Duodenal mucosa (tissue), 2 donors: ENCODE data around the gene AARSD1.
A peak's percentile ranks its signal among the peaks of the same experiment; 100 is the strongest.
"Not testable (repeated sequence)": the region's sequence is repeated elsewhere in the genome, so short reads cannot be mapped to it uniquely, and the experiment has no call there.

Source experiments
- H3K27ac ChIP-seq: one replicate; pipeline ENCODE4 v1.7.0; 2013; ENCODE audit warnings: low read depth, low read length
- H3K27me3 ChIP-seq, 2 donors: one replicate each; pipeline ENCODE4 v1.7.0; 2013; ENCODE audit warnings: low read length in 2 of 2, control low read depth in 1 of 2; ENCODE audit not compliant: insufficient read depth in 2 of 2, control insufficient read depth in 1 of 2
- H3K36me3 ChIP-seq, 2 donors: one replicate each; pipeline ENCODE4 v1.7.0; 2013; ENCODE audit warnings: low read length in 2 of 2, control low read depth in 1 of 2; ENCODE audit not compliant: insufficient read depth in 2 of 2, control insufficient read depth in 1 of 2
- H3K4me1 ChIP-seq, 2 donors: one replicate each; pipeline ENCODE4 v1.7.0; 2013; ENCODE audit warnings: low read length in 2 of 2, control low read depth in 1 of 2; ENCODE audit not compliant: insufficient read depth in 2 of 2, control insufficient read depth in 1 of 2
- H3K4me3 ChIP-seq, 2 donors: one replicate each; pipeline ENCODE4 v1.7.0; 2013; ENCODE audit warnings: low read length in 2 of 2, low read depth in 1 of 2
- H3K9ac ChIP-seq, 2 donors: one replicate each; pipeline ENCODE4 v1.7.0; 2013; ENCODE audit warnings: low read length in 2 of 2, low read depth in 1 of 2
- H3K9me3 ChIP-seq, 2 donors: one replicate each; pipeline ENCODE4 v1.7.0; 2013; ENCODE audit warnings: low read length in 2 of 2, control low read depth in 1 of 2; ENCODE audit not compliant: control insufficient read depth in 1 of 2

AARSD1 gene, protein sequence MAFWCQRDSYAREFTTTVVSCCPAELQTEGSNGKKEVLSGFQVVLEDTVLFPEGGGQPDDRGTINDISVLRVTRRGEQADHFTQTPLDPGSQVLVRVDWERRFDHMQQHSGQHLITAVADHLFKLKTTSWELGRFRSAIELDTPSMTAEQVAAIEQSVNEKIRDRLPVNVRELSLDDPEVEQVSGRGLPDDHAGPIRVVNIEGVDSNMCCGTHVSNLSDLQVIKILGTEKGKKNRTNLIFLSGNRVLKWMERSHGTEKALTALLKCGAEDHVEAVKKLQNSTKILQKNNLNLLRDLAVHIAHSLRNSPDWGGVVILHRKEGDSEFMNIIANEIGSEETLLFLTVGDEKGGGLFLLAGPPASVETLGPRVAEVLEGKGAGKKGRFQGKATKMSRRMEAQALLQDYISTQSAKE

DNA sequence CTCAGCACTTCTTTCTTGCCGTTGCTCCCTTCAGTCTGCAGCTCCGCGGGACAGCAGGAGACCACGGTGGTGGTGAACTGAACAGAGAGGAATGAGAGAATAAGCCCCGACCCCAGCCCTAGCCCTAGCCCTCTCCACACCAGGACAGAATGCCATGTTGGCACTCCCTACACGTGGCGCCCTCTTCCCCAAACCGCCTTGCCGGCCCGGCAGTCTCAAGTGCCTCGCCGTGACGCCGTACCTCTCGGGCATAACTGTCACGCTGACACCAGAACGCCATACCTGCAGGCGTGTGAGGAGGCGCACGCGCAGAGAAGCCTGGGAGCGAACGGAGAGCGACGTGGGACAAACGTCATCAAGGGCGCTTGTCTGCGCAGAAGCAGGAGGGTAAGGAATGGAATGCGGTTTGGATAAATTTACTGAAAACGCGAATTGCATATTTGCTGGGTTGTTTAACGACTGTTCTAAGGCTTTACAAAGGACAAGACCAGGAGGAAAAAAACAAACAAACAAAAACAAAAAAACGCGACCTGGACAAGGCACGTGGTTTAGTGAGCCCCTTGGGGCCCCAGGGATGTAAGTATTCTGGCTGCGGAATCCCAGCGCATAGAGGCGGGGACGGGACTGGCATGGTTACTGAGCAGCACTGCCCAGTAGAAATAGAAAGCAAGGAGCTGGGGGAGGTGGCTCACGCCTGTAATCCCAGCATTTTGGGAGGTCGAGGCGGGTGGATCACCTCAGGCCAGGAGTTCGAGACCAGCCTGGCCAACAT is at the start of gene AARSD1:
Gene AARSD1 (minus strand): TSS at position 294 of the 772 bp plus-strand sequence. CDS start 14 bp downstream, at position 280.
- H3K27ac ChIP-seq: peak within 1 kb of the TSS; percentile 15
- H3K4me1 ChIP-seq: peaks cover 7 to 9% of the 10 kb centered on the region in 2 donors
- no peaks in the 10 kb centered on the region for H3K27me3 ChIP-seq
- peak within 1 kb of the TSS; percentile 90 to 95 for H3K4me3 ChIP-seq
- no peaks in the 10 kb centered on the region for H3K9me3 ChIP-seq
- H3K36me3 ChIP-seq: peaks cover 9 to 28% of the 10 kb centered on the region in 2 donors
- peak within 1 kb of the TSS; percentile 81 to 84 for H3K9ac ChIP-seq

DNA sequence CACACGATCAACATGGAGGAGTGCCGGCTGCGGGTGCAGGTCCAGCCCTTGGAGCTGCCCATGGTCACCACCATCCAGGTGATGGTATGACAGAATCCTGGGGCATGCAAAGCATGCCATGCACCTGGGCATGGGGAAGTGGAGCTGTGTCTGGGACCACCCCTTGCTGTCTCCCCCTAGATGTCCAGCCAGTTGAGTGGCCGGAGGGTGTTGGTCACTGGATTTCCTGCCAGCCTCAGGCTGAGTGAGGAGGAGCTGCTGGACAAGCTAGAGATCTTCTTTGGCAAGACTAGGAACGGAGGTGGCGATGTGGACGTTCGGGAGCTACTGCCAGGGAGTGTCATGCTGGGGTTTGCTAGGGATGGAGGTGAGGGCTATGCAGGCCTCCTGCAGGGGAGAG is 49.0 kb upstream of the AARSD1 start:
- Histone ChIP-seq H3K27ac (no peak overlapping the region), H3K9me3 (no peaks in the 10 kb centered on the region), H3K36me3 (peaks cover 30 to 34% of the 10 kb centered on the region in 2 donors), H3K4me3 (no peak overlapping the region), H3K27me3 (no peaks in the 10 kb centered on the region), H3K9ac (no peak overlapping the region), H3K4me1 (peaks cover 24 to 29% of the 10 kb centered on the region in 2 donors)

DNA sequence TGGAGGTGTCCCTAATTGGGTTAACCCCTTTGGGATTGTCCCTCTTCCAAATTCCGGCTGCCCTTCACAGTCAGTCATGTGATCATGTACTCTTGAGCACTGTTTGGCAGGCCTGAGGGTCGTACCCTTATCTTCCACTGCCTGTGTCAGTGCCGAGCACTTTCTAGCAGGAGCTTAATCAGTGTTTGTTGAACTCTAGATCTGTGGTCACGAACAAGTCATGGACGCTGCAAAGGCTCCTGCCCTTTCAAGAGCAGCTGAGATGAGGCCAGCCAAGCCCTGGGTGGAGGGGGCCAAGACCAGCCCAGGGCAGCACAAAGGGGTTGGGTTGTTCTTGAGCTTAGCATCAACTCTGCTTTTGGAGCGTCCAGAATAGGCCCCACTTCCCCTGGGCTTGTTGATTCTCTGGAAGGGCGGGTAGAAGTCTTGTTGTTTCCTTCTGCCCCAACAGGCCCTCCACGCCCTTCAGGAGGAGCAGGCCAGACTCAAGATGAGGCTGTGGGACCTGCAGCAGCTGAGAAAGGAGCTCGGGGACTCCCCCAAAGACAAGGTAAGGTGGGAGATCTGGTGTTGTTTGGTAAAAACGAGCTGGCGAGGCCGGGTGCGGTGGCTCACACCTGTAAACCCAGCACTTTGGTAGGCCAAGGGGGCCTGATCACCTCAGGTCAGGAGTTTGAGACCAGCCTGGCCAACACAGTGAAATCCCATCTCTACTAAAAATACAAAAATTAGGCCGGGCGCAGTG is 47.6 kb upstream of the AARSD1 start:
- Histone ChIP-seq H3K4me1 (peaks cover 24 to 26% of the 10 kb centered on the region in 2 donors), H3K9ac (peak overlapping the region in 1 of 2 donors; percentile 34)

DNA sequence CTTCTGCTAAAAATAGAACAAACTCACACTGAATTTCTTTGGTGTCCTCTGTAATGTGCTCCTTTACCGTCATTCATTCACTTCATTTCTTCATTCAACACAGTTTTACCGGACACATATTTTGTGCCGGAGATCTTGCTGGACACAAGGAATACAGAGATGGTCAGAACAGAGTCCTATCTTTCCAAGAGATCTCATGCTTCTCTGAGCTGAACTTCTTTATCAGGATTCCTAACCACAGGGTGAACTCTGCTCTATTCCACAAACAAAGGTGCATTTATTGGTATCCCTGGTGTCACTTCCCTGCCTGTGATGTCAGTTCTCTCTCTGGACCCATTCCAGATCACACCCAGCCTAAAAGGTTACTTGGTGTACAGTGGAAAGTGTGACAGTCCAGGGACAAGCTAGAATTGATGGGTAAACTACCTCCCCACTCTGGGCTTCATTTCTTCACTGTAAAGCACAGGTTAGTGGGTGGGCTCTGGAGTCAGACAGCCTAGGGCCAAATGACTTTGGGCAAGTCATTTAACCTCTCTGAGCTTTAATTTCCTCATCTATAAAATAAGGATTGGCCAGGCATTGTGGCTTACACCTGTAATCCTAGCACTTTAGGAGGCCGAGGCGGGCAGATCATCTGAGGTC is 46.5 kb upstream of the AARSD1 start:
- no peaks in the 10 kb centered on the region for H3K9me3 ChIP-seq
- peaks cover 19% of the 10 kb centered on the region in 2 donors for H3K4me1 ChIP-seq
- H3K27ac ChIP-seq: peak overlapping the region; percentile 7
- H3K36me3 ChIP-seq: peaks cover 23 to 27% of the 10 kb centered on the region in 2 donors
- no peaks in the 10 kb centered on the region for H3K27me3 ChIP-seq
- no peak overlapping the region for H3K4me3 ChIP-seq
- peak overlapping the region in 1 of 2 donors; percentile 13 for H3K9ac ChIP-seq

More for the DNA sequence above, 47.6 kb upstream of the AARSD1 start:
- Histone ChIP-seq H3K27me3 (no peaks in the 10 kb centered on the region), H3K4me3 (no peak overlapping the region), H3K27ac (no peak overlapping the region), H3K9me3 (no peaks in the 10 kb centered on the region), H3K36me3 (peaks cover 30 to 33% of the 10 kb centered on the region in 2 donors)

DNA sequence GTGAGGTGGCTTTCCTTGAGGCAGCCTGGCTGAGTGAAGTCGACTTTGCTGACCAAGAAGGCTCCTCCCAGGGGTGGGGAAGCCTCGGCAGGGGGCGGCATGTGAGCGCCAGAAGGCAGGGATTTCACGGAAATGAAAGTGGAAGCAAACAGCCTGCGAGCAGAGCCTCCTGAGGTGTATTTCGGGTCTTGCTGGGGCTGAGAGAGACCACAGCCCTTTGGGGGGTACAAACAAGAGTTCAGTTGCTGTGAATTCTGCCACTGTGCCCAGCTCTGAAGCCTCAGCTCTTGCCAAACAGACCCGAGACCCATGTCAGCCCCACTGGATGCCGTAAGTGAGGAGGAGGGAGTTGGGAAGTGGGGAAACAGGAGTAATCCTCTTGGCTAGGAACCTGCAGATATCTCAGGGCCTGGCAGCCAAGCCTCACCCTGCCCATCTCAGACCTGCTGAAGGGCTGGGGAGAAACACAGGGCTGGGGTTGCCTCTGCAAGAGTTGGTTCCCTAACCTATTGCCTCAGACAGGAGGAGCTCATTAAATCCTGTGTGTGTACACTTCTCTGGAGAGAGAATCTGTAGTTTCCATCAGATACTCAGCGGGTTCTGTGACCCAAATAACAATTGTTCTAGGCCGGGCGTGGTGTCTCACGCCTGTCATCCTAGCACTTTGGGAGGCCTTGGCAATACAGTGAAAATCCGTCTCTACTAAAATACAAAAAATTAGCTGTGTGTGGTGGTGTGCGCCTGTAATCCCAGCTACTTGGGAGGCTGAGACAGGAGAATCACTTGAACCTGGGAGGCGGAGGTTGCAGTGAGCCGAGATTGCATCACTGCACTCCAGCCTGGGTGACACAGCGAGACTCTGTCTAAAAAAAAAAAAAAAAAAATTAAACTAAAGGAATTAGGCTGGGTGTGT is 42.6 kb upstream of the AARSD1 start, which contains the start of gene IFI35:
Gene IFI35 (plus strand): TSS at position 146 of the 913 bp plus-strand sequence. CDS start 164 bp downstream, at position 310.
- Histone ChIP-seq H3K27ac (peak within 1 kb of the TSS; percentile 89), H3K36me3 (peaks cover 5 to 17% of the 10 kb centered on the region in 2 donors), H3K4me1 (peaks cover 15 to 17% of the 10 kb centered on the region in 2 donors), H3K9me3 (no peaks in the 10 kb centered on the region), H3K4me3 (peak within 1 kb of the TSS; percentile 92), H3K9ac (peak within 1 kb of the TSS; percentile 94 to 96), H3K27me3 (no peaks in the 10 kb centered on the region)

DNA sequence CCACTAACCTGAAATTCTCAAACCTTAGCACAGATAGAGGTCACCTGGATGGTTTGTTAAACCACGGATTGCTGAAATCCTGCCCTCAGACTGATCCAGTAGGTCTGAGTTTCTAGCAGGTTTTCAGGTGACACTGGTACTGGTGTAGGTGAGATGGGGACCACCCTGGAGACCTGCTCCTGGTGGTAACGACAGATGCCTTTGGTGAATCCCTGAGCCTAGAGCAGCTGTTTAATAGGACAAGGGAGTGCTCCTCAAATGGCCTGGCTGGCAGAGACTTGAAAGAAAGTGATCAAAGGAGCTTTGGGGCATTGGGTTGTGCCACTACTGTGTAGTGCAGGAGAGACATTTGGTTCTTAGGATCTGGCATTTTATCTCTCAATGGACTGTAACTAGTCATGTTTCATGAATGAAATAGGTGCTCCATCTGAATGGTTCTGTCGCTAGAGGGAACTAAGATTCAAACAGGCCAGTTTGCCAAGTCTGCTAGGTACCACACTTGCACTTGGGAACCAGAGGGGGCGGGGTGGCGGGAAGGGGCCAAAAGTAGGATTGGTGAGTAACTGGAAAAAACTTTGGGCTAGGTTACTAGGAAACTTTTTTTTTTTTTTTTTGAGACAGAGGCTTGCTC is 39.4 kb upstream of the AARSD1 start:
- H3K9me3 ChIP-seq: no peaks in the 10 kb centered on the region
- H3K36me3 ChIP-seq: peaks cover 19 to 36% of the 10 kb centered on the region in 2 donors
- H3K27ac ChIP-seq: no peak overlapping the region
- no peaks in the 10 kb centered on the region for H3K27me3 ChIP-seq
- H3K9ac ChIP-seq: no peak overlapping the region
- H3K4me1 ChIP-seq: peaks cover 11 to 16% of the 10 kb centered on the region in 2 donors
- H3K4me3 ChIP-seq: no peak overlapping the region

DNA sequence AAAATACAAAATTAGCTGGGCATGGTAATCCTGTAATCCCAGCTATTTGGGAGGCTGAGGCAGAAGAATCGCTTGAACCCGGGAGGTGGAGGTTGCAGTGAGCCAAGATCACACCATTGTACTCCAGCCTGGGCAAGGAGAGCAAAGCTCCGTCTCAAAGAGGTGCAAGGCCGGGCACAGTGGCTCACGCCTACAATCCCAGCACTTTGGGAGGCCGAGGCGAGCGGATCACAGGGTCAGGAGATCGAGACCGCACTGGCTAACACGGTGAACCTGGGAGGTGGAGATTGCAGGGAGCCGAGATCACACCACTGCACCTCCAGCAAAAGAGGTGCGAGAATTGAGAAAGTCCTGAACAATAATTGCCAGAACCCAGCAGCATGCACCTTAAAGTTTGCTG is 36.6 kb upstream of the AARSD1 start:
- H3K9ac ChIP-seq: peak overlapping the region in 1 of 2 donors; percentile 18
- not testable (repeated sequence) for H3K27ac ChIP-seq

DNA sequence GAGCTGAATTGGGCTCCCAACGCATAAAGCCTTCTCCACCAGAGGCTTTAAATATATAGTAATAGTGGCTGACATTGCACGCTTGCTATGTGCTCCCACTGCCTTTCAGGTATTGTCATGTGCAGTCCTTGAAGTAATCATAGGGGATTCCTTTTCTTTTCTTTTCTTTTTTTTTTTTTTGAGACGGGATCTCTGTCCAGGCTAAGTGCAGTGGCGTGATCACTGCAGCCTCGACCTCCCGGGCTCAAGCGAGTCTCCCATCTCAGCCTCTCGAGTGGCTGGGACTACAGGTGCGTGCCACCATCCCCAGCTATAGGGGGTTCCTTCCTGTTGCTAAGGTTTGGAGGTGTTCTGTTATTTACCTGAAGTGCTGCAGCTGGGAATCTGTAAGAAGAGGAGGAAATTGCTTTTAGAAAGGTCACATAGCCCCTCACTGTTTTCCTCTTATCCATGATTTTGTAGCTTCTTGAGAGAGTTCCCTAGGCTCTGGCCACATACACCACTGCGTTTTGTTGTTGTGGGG is 34.8 kb upstream of the AARSD1 start:
- Histone ChIP-seq H3K9me3 (no peaks in the 10 kb centered on the region), H3K4me3 (peak overlapping the region; percentile 96 to 97), H3K27me3 (no peaks in the 10 kb centered on the region), H3K27ac (peak overlapping the region; percentile 90), H3K4me1 (peaks cover 19 to 27% of the 10 kb centered on the region in 2 donors), H3K9ac (peak overlapping the region; percentile 95 to 97), H3K36me3 (peaks cover 19 to 36% of the 10 kb centered on the region in 2 donors)

More for the DNA sequence above, 36.6 kb upstream of the AARSD1 start:
- H3K27me3 ChIP-seq, H3K4me3 ChIP-seq, H3K9me3 ChIP-seq: not testable (repeated sequence)
- H3K36me3 ChIP-seq: peaks cover 19 to 36% of the 10 kb centered on the region in 2 donors
- H3K4me1 ChIP-seq: peaks cover 19 to 27% of the 10 kb centered on the region in 2 donors
